ENCODE results near the gene RNF130.

- no peak for TF ChIP-seq CTCF (IDR thresholded peaks at IDR 0.05)
- TF ChIP-seq POLR2A (IDR thresholded peaks at IDR 0.05) = no peak
These were observed 27.6 kb upstream of the RNF130 start for GRCh38 chr5:180098991-180099732.

Measured in lower leg skin (tissue), 3 donors.